GM21737 (cell line): Measurements from ENCODE around the gene AQP1.
A peak's percentile ranks its signal among the peaks of the same experiment; 100 is the strongest.

ENCODE experiments used
- ATAC-seq: cut with Tn5 transposase; IDR thresholded peaks from one replicate; pipeline ENCODE4 v1.9.1; 2021; ENCODE audit warnings: mild to moderate bottlenecking, moderate library complexity; ENCODE audit not compliant: unreplicated experiment

Gene AQP1

GRCh38 chr7:30971440-30971839 lies 59.8 kb downstream of the AQP1 start:
- no peak for ATAC-seq

- ATAC-seq: no peak
Observed at GRCh38 chr7:30971840-30972563, 60.3 kb downstream of the AQP1 start.

- ATAC-seq: no peak
Observed at GRCh38 chr7:30973292-30973691, 61.6 kb downstream of the AQP1 start.

GRCh38 chr7:30973791-30974604 lies 62.3 kb downstream of the AQP1 start:
- ATAC-seq: no peak

- peak; percentile 92 for ATAC-seq
Observed at GRCh38 chr7:30974605-30975255, 63.1 kb downstream of the AQP1 start.
